ENCODE measurements around the gene FOXO1.
"Not testable (repeated sequence)": the region's sequence is repeated elsewhere in the genome, so short reads cannot be mapped to it uniquely, and the experiment has no call there.

Gene FOXO1

GRCh38 chr13:40666933-40667621 lies 636 bp upstream of the FOXO1 start:
- peak overlapping the region; percentile 56 for H3K4me3 ChIP-seq (ENCODE audit: low read depth, low read length)
- DNase-seq (ENCODE audit: low read depth), result no peak
- no peak for TF ChIP-seq CTCF (IDR thresholded peaks at IDR 0.05; ENCODE audit: low read depth, low read length, missing control alignments)
- in situ Hi-C loops (cut with HindIII; ENCODE audit: low sequenced_read_pairs), result no loop called here

- DNase-seq (ENCODE audit: low read depth), result no peak
- H3K4me3 ChIP-seq (ENCODE audit: low read depth, low read length), result peak overlapping the region; percentile 63
- in situ Hi-C loops (cut with HindIII; ENCODE audit: low sequenced_read_pairs), result no loop called here
- TF ChIP-seq CTCF (IDR thresholded peaks at IDR 0.05; ENCODE audit: low read depth, low read length, missing control alignments), result no peak
Measured at GRCh38 chr13:40665126-40666044, 1.1 kb downstream of the FOXO1 start.

- no peak for DNase-seq (ENCODE audit: low read depth)
- peak overlapping the region; percentile 63 for H3K4me3 ChIP-seq (ENCODE audit: low read depth, low read length)
- no peak for TF ChIP-seq CTCF (IDR thresholded peaks at IDR 0.05; ENCODE audit: low read depth, low read length, missing control alignments)
- in situ Hi-C loops (cut with HindIII; ENCODE audit: low sequenced_read_pairs), result no loop called here
Measured at GRCh38 chr13:40664350-40665125, 1.9 kb downstream of the FOXO1 start.

GRCh38 chr13:40664100-40664349 lies 2.4 kb downstream of the FOXO1 start:
- DNase-seq (ENCODE audit: low read depth); in situ Hi-C loops (cut with HindIII; ENCODE audit: low sequenced_read_pairs): not testable (repeated sequence)
- H3K4me3 ChIP-seq (ENCODE audit: low read depth, low read length), result peak overlapping the region; percentile 63

GRCh38 chr13:40662866-40663265 lies 3.6 kb downstream of the FOXO1 start:
- DNase-seq (ENCODE audit: low read depth), result no peak
- in situ Hi-C loops (cut with HindIII; ENCODE audit: low sequenced_read_pairs), result no loop called here
- no peak overlapping the region for H3K4me3 ChIP-seq (ENCODE audit: low read depth, low read length)

GRCh38 chr13:40661875-40662665 lies 4.4 kb downstream of the FOXO1 start:
- TF ChIP-seq CTCF (IDR thresholded peaks at IDR 0.05; ENCODE audit: low read depth, low read length, missing control alignments), result no peak
- in situ Hi-C loops (cut with HindIII; ENCODE audit: low sequenced_read_pairs), result no loop called here
- no peak overlapping the region for H3K4me3 ChIP-seq (ENCODE audit: low read depth, low read length)
- DNase-seq (ENCODE audit: low read depth), result no peak

More at GRCh38 chr13:40662866-40663265, 3.6 kb downstream of the FOXO1 start:
- TF ChIP-seq CTCF (IDR thresholded peaks at IDR 0.05; ENCODE audit: low read depth, low read length, missing control alignments), result no peak

Measured in astrocyte of the cerebellum (primary cell).